Activated CD4-positive, alpha-beta memory T cell treated with anti-CD3 and anti-CD28 coated beads for 36 hours (primary cell): ENCODE results near the gene ODAD3. TPM values are rescaled to one million over a fixed set of nuclear protein-coding genes. Genes with fewer than 3 reads are reported as not detected.

Experiments
- CTCF ChIA-PET: fragments of 350-600 bp; sonication (Branson Sonifier 250); formaldehyde crosslinking; loops from one replicate; lab custom pipeline; 2021; ENCODE audit warnings: antibody characterized with exemption, inconsistent platforms; lab: Charles Lee
- POLR2A ChIA-PET: fragments of 350-600 bp; sonication (Branson Sonifier 250); formaldehyde crosslinking; loops from one replicate; lab custom pipeline; 2021; ENCODE audit warnings: antibody characterized with exemption; lab: Charles Lee
- DNase-seq: peaks from one replicate; pipeline ENCODE4 v3.0.0-alpha.2; 2020
- H3K27ac Mint-ChIP-seq: one replicate; pipeline ENCODE4 v1.8.0; 2021; ENCODE audit warnings: mixed read lengths
- H3K27me3 Mint-ChIP-seq: one replicate; pipeline ENCODE4 v1.8.0; 2021; ENCODE audit warnings: mixed read lengths
- H3K36me3 Mint-ChIP-seq: one replicate; pipeline ENCODE4 v1.8.0; 2021; ENCODE audit warnings: mixed read lengths
- H3K4me1 Mint-ChIP-seq: one replicate; pipeline ENCODE4 v1.8.0; 2021; ENCODE audit warnings: low read depth, mixed read lengths
- H3K4me3 Mint-ChIP-seq: one replicate; pipeline ENCODE4 v1.8.0; 2021; ENCODE audit warnings: mild to moderate bottlenecking, mixed read lengths
- H3K9me3 Mint-ChIP-seq: one replicate; pipeline ENCODE4 v1.8.0; 2021; ENCODE audit warnings: mixed read lengths
- intact Hi-C: fragments of 100-400 bp; cut with micrococcal nuclease; formaldehyde crosslinking; loops from one replicate; pipeline ENCODE4 v1.15.1; 2023
- total RNA-seq, 2 experiments: library from RNA; stranded (reverse); gene quantifications; one replicate each; pipeline ENCODE4 v1.2.3, GENCODE V29; 2021

The ODAD3 gene
- total RNA-seq, 2 experiments from 2014 or later, result 0.15 to 0.26 TPM

DNA sequence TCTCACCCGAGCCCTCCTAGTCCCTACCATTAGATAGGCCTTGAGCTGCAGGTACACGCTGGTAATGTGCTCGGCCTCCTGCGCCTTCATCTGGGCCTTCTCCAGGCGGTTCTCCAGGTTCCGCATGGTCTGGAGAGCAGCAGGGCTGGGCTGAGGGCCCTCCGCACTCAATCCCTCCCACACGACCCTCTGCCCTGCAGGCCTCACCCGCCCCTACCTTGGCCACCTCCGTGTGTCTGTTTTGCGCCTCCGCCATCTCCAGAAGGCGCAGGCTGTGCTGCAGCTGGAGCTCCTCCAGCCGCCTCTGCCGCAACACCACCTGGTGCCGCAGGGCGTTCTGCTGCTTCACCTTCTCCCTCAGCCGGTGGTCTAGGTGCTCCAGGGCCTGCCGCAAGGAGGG is 8.3 kb downstream of the ODAD3 start:
- POLR2A ChIA-PET, result no interaction called here
- Mint-ChIP-seq H3K4me1 (peaks cover 20% of the 10 kb centered on the region), H3K36me3 (no peaks in the 10 kb centered on the region), H3K4me3 (no peak overlapping the region), H3K27me3 (peaks cover 22% of the 10 kb centered on the region), H3K27ac (no peak overlapping the region), H3K9me3 (no peaks in the 10 kb centered on the region)
- no peak for DNase-seq
- intact Hi-C loops, result no loop called here
- CTCF ChIA-PET, result no interaction called here

DNA sequence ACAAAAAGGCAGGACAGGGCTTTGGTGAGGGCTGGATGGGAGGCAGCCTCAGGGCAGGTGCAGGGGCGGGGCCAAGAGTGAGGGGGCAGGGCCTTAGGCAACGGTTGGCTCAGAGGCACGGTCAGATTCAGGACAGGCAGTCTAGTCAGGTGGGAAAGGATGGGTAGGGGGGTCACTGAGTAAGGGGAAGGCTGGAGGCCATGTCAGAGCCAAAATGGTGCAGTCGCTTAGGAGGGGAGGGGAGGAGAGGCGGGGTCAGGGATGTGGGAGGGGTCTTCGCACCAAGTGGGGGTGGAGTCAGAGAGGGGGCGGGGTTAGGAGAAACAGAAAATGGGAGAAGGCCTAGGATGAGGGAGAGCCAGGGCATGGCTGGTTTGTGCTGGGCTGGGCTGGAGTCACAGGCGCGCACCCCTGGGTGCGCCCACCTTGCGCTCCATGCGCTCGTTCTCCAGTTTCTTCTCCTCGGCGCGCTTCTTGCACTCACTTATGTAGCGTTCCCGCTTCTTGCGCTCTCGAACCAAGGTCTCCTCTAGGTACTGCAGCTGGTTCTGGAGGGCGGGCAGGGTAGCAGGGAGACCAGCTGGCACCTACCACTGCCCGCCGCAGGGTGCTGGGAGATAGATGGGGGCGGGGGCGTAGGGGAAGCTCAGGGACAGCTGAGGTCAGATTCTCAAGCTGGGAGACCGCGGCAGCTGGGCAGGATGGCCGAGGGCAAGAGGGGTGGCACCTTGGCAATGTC is 9.0 kb downstream of the ODAD3 start:
- Mint-ChIP-seq H3K27ac (no peak overlapping the region), H3K4me3 (no peak overlapping the region), H3K36me3 (no peaks in the 10 kb centered on the region), H3K9me3 (no peaks in the 10 kb centered on the region), H3K4me1 (peaks cover 28% of the 10 kb centered on the region), H3K27me3 (peaks cover 30% of the 10 kb centered on the region)
- ChIA-PET POLR2A (no interaction called here), CTCF (no interaction called here)
- intact Hi-C loops, result no loop called here
- no peak for DNase-seq

DNA sequence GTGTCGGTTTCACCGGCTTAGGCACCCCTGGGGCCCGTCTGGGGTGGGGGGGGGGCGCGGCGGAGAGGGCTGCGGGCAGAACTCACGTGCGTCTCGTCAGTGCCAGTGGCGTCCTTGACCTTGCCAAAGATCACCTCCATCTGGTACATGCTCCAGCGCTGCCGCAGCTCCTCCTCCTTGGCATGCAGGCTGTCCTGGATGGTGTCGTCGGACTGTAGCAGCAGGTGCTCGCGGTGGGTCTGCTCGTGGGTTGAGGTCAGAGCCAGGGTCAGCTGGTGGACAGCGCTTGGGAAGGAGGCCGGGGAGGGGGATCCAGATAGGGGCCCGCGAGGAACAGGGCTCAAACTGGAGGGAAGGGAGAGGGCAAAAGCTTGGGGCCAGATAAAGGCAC is 11.1 kb downstream of the ODAD3 start:
- Mint-ChIP-seq H3K4me1 (peaks cover 38% of the 10 kb centered on the region), H3K36me3 (no peaks in the 10 kb centered on the region), H3K9me3 (no peaks in the 10 kb centered on the region), H3K27me3 (peaks cover 39% of the 10 kb centered on the region), H3K4me3 (no peak overlapping the region), H3K27ac (no peak overlapping the region)
- POLR2A ChIA-PET, result no interaction called here
- intact Hi-C loops, result no loop called here
- DNase-seq, result no peak
- CTCF ChIA-PET, result interaction anchor here (1.0 to 3.1 kb wide), 4 partner anchors 11 to 59 kb away, joined by 4 to 20 read pairs (median 7); partner anchors contain the start of genes ODAD3 and PRKCSH

- POLR2A ChIA-PET, result interaction anchor here (1.0 kb wide), 1 partner anchor 48 kb away, joined by 4 read pairs; no protein-coding TSS in a partner anchor
- intact Hi-C loops, result no loop called here
- H3K27ac Mint-ChIP-seq, result no peak overlapping the region
- peak overlapping the region; percentile 7 for H3K4me3 Mint-ChIP-seq
- H3K27me3 Mint-ChIP-seq, result peaks cover 43% of the 10 kb centered on the region
- no peaks in the 10 kb centered on the region for H3K36me3 Mint-ChIP-seq
- no peak for DNase-seq
- CTCF ChIA-PET, result interaction anchor here (1.0 to 3.1 kb wide), 7 partner anchors 12 to 59 kb away, joined by 3 to 20 read pairs (median 5); partner anchors contain the start of genes EPOR, ODAD3 and PRKCSH
- H3K9me3 Mint-ChIP-seq, result no peaks in the 10 kb centered on the region
- peaks cover 39% of the 10 kb centered on the region for H3K4me1 Mint-ChIP-seq
These were observed 11.6 kb downstream of the ODAD3 start for GRCh38 chr19:11423164-11423790.

- peak overlapping the region; percentile 62 for H3K4me3 Mint-ChIP-seq
- CTCF ChIA-PET, result interaction anchor here (1.0 to 3.1 kb wide), 7 partner anchors 8 to 60 kb away, joined by 3 to 20 read pairs (median 5); partner anchors contain the start of genes EPOR, ODAD3 and PRKCSH
- POLR2A ChIA-PET, result interaction anchor here (1.0 kb wide), 1 partner anchor 47 kb away, joined by 4 read pairs; no protein-coding TSS in a partner anchor
- peak; percentile 87 for DNase-seq
- intact Hi-C loops, result loop anchor here (1.0 kb wide), 1 partner anchor 13 kb away; the partner anchor contains the start of genes ODAD3 and PRKCSH
- no peaks in the 10 kb centered on the region for H3K9me3 Mint-ChIP-seq
- no peaks in the 10 kb centered on the region for H3K36me3 Mint-ChIP-seq
- H3K4me1 Mint-ChIP-seq, result peaks cover 39% of the 10 kb centered on the region
- H3K27ac Mint-ChIP-seq, result no peak overlapping the region
- peaks cover 46% of the 10 kb centered on the region for H3K27me3 Mint-ChIP-seq
These were observed 12.5 kb downstream of the ODAD3 start for GRCh38 chr19:11422163-11423065.

DNA sequence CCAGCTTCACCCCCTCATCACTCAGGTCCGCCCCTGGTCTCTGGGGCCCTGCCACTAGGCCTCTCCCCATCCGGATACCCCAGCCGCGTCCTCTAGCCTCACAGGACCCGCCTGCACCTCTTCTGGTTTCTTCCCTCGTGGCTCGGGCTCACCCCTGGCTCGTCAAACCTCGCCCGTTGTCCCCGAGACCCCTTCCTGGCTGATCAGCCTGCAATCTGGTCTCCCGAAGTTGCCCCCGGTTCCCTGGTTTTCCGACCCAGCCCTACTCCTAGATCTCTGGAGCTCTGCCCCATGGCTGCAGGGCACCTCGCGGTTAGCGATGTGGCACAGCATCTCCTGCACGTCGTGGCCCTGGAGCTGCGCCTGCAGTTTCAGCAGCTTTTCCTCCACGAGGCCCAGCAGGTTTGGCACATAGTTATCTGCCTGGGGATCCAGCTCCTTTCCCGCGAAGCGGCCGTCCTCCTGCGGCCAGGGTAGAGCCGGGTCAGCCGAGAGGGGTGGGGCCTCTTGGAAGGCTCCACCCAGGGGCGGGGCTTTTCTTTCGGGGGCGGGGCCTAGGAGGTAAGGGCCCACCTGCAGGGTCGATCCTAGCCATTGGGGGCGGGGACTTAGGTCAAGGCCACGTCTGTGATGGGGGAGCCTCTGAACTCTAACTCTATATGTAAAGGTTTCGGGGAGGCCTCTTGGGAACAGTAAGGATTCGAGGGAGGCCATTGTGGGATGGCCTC is 13.4 kb downstream of the ODAD3 start:
- POLR2A ChIA-PET, result interaction anchor here (1.0 kb wide), 1 partner anchor 75 kb away, joined by 3 read pairs; the partner anchor contains the start of genes CCDC159 and TMEM205
- H3K36me3 Mint-ChIP-seq, result no peaks in the 10 kb centered on the region
- peaks cover 47% of the 10 kb centered on the region for H3K27me3 Mint-ChIP-seq
- no peak overlapping the region for H3K27ac Mint-ChIP-seq
- H3K9me3 Mint-ChIP-seq, result no peaks in the 10 kb centered on the region
- H3K4me3 Mint-ChIP-seq, result peak overlapping the region; percentile 62
- intact Hi-C loops, result loop anchor here (1.0 kb wide), 1 partner anchor 14 kb away; the partner anchor contains the start of genes ODAD3 and PRKCSH
- H3K4me1 Mint-ChIP-seq, result peaks cover 39% of the 10 kb centered on the region
- CTCF ChIA-PET, result interaction anchor here (1.0 to 3.1 kb wide), 7 partner anchors 9 to 61 kb away, joined by 3 to 20 read pairs (median 5); partner anchors contain the start of genes EPOR, ODAD3 and PRKCSH
- peak; percentile 67 for DNase-seq

DNA sequence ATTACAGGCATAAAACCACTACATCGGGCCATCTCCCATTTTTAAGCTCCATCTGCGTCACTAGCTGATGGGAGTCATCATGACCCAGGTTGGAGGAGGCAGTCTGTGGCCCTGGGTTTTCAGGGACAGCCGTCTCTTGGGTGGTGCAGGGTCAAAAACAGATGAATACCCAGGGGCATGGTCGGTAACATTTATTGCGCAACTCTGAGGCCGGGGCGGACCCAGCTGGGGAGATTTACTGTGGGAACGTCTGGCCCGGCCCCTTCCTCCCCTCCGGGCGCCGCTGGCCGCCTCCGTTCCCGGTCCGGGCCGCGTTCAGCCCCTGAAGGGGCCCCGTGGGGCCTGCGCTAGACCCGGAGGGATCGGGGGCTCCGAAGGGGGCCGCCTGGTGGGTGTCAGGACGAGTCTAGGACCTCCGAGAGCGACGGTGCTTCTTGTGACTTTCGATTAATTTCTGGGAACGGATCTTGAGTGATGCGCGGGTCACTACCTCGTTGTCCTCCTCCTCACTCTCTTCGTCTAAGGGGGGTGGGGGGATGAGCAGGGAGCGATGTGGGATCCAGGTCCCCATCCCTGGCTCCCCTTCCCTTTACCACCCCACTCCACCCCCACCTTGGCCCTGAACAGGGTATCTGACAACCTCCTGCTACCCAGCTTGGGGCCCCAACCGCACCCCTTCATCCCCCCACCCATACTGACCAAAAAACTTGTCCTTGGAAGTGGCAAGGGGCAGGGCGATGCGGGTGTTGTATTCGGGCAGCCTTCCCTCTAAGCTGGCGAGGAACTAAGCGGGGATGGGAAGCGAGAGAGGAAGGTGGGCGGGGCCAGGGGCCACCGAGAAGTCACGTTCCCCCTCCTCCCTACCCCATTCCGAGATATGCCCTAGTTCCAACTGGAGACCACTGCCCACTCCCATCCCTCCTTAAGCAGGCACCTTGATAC is 14.2 kb downstream of the ODAD3 start:
- CTCF ChIA-PET, result interaction anchor here (0.5 to 3.1 kb wide), 6 partner anchors 14 to 62 kb away, joined by 3 to 20 read pairs (median 6); partner anchors contain the start of genes ODAD3 and PRKCSH
- peaks cover 39% of the 10 kb centered on the region for H3K4me1 Mint-ChIP-seq
- POLR2A ChIA-PET, result interaction anchor here (1.0 to 1.2 kb wide), 3 partner anchors 46 to 74 kb away, joined by 3 read pairs; partner anchors contain the start of genes CCDC159, SWSAP1 and TMEM205
- intact Hi-C loops, result no loop called here
- no peaks in the 10 kb centered on the region for H3K36me3 Mint-ChIP-seq
- H3K9me3 Mint-ChIP-seq, result no peaks in the 10 kb centered on the region
- H3K4me3 Mint-ChIP-seq, result peak overlapping the region; percentile 62
- H3K27ac Mint-ChIP-seq, result no peak overlapping the region
- DNase-seq, result no peak
- H3K27me3 Mint-ChIP-seq, result peaks cover 48% of the 10 kb centered on the region

GRCh38 chr19:11418549-11419506 is 16.1 kb downstream of the ODAD3 start, which contains the start of gene RGL3:
Gene RGL3, minus strand, starts transcription at chr19:11419314. Its CDS starts 36 bp downstream, at chr19:11419278.
- intact Hi-C loops, result no loop called here
- Mint-ChIP-seq H3K4me1 (peaks cover 38% of the 10 kb centered on the region), H3K9me3 (no peaks in the 10 kb centered on the region), H3K4me3 (no peak within 1 kb of the TSS), H3K27ac (no peak within 1 kb of the TSS), H3K27me3 (peaks cover 45% of the 10 kb centered on the region), H3K36me3 (no peaks in the 10 kb centered on the region)
- ChIA-PET CTCF (interaction anchor here (1.9 kb wide), 1 partner anchor 64 kb away, joined by 4 read pairs; no protein-coding TSS in a partner anchor), POLR2A (interaction anchor here (0.6 to 1.0 kb wide), 2 partner anchors 64 to 284 kb away, joined by 3 read pairs; no protein-coding TSS in a partner anchor)
- no peak for DNase-seq

DNA sequence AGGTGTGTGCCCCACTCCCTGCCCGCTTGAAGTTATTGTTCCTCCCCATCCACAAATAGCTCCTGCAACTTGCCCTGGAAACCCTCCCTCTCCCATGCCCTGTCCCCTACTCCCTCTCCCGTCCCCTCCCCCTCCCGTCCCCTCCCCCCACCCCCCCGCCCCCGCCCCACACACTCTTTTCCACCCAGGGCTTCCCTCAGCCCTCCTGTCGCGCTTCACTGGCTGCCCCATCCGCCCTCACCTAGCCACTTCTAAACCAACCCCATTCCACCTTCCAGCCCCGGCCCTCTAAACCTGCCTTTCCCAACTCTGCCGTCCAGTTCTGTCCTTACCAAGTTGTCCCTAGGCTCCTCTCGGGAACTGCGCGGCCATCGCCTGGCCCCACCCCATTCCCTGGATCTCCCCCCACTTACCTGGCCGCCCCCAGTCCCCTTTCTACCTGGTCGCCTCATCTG is 16.8 kb downstream of the ODAD3 start:
- POLR2A ChIA-PET, result no interaction called here
- Mint-ChIP-seq H3K36me3 (no peaks in the 10 kb centered on the region), H3K27ac (no peak overlapping the region), H3K9me3 (no peaks in the 10 kb centered on the region), H3K4me1 (peaks cover 30% of the 10 kb centered on the region), H3K4me3 (no peak overlapping the region), H3K27me3 (peaks cover 38% of the 10 kb centered on the region)
- intact Hi-C loops, result no loop called here
- DNase-seq, result no peak
- CTCF ChIA-PET, result no interaction called here
